MM.1S (cell line): ENCODE data around the gene DHRS1.

ENCODE experiments used
- DNase-seq: peaks from one replicate; pipeline ENCODE4 v3.0.0-alpha.2; 2015
- H2AFZ ChIP-seq: fragments of 300-600 bp; sonication (generic); 2 replicates; pipeline ENCODE4 v1.6.0; 2016; ENCODE audit warnings: antibody characterized with exemption, low read length
- H3F3A ChIP-seq: fragments of 300-600 bp; sonication (generic); 2 replicates; pipeline ENCODE4 v1.6.1; 2016; ENCODE audit warnings: mild to moderate bottlenecking, antibody characterized with exemption, low read length, moderate library complexity, mixed read lengths; ENCODE audit not compliant: insufficient read depth
- H3K27ac ChIP-seq: fragments of 300-600 bp; sonication (generic); 2 replicates; pipeline ENCODE4 v1.5.1; 2016; ENCODE audit warnings: mild to moderate bottlenecking, low read length
- H3K27me3 ChIP-seq: fragments of 300-600 bp; sonication (generic); replicated peaks from 2 replicates; pipeline ENCODE4 v1.6.0; 2016; ENCODE audit warnings: low read length; ENCODE audit not compliant: insufficient read depth
- H3K36me3 ChIP-seq: fragments of 300-600 bp; sonication (generic); replicated peaks from 2 replicates; pipeline ENCODE4 v1.6.1; 2016; ENCODE audit warnings: mild to moderate bottlenecking, low read length, mixed read lengths; ENCODE audit not compliant: insufficient read depth
- H3K4me1 ChIP-seq: fragments of 300-600 bp; sonication (generic); 2 replicates; pipeline ENCODE4 v1.6.1; 2016; ENCODE audit warnings: low read length, mixed read lengths
- H3K4me2 ChIP-seq: fragments of 300-600 bp; sonication (generic); 2 replicates; pipeline ENCODE4 v1.6.0; 2016; ENCODE audit warnings: low read depth, low read length
- H3K4me3 ChIP-seq: fragments of 300-600 bp; sonication (generic); 2 replicates; pipeline ENCODE4 v1.5.1; 2016; ENCODE audit warnings: low read length, mixed read lengths
- H3K79me2 ChIP-seq: fragments of 300-600 bp; sonication (generic); 2 replicates; pipeline ENCODE4 v1.6.1; 2016; ENCODE audit warnings: mixed run types, low read length, mixed read lengths
- H3K9ac ChIP-seq: fragments of 300-600 bp; sonication (generic); 2 replicates; pipeline ENCODE4 v1.6.1; 2016; ENCODE audit warnings: low read length, mixed read lengths
- H3K9me2 ChIP-seq: fragments of 300-600 bp; sonication (generic); replicated peaks from 2 replicates; pipeline ENCODE4 v1.6.1; 2016; ENCODE audit warnings: mild to moderate bottlenecking, low read length, mixed read lengths; ENCODE audit not compliant: insufficient read depth
- H3K9me3 ChIP-seq: fragments of 300-600 bp; sonication (generic); replicated peaks from 2 replicates; pipeline ENCODE4 v1.6.1; 2016; ENCODE audit warnings: mild to moderate bottlenecking, low read length, mixed read lengths; ENCODE audit not compliant: insufficient read depth
- H4K20me1 ChIP-seq: fragments of 300-600 bp; sonication (generic); 2 replicates; pipeline ENCODE4 v1.6.1; 2016; ENCODE audit warnings: mild to moderate bottlenecking, low read length, moderate library complexity, mixed read lengths; ENCODE audit not compliant: insufficient read depth
- CTCF ChIP-seq: fragments of 300-600 bp; sonication (generic); IDR thresholded peaks from 2 replicates; pipeline ENCODE4 v1.5.1; 2016; ENCODE audit warnings: antibody characterized with exemption, low read length, mixed read lengths
- EZH2 ChIP-seq: fragments of 300-600 bp; sonication (generic); optimal IDR thresholded peaks from 2 replicates; pipeline ENCODE3; 2017; ENCODE audit warnings: low read depth, mild to moderate bottlenecking, antibody characterized with exemption, low read length, mixed read lengths
- EZH2phosphoT487 ChIP-seq: fragments of 300-600 bp; sonication (generic); IDR thresholded peaks from 2 replicates; pipeline ENCODE4 v1.6.1; 2018; ENCODE audit warnings: antibody characterized with exemption, low read length

The DHRS1 gene

GRCh38 chr14:24269910-24270536 is 29.6 kb downstream of the DHRS1 start:
- H3F3A ChIP-seq = 0 out of 2 replicates have a peak, but pooled peaks cover 6% of the 10 kb centered on the region
- H4K20me1 ChIP-seq = no peaks in the 10 kb centered on the region
- H3K4me1 ChIP-seq = peaks cover 19% of the 10 kb centered on the region
- DNase-seq = no peak
- no peaks in the 10 kb centered on the region for H3K9me3 ChIP-seq
- no peak overlapping the region for H3K4me3 ChIP-seq
- H3K4me2 ChIP-seq = peak overlapping the region; percentile 92; the same call in 1 of the 2 replicates
- no peaks in the 10 kb centered on the region for H3K36me3 ChIP-seq
- TF ChIP-seq EZH2phosphoT487 (no peak), CTCF (no peak), EZH2 (no peak)
- no peak overlapping the region for H3K27ac ChIP-seq
- H3K79me2 ChIP-seq = 0 out of 2 replicates have a peak, but pooled peaks cover 5% of the 10 kb centered on the region
- H3K9me2 ChIP-seq = no peaks in the 10 kb centered on the region
- H3K9ac ChIP-seq = no peak overlapping the region
- H2AFZ ChIP-seq = no peak overlapping the region
- no peaks in the 10 kb centered on the region for H3K27me3 ChIP-seq

GRCh38 chr14:24269368-24269767 is 30.2 kb downstream of the DHRS1 start:
- H3K36me3 ChIP-seq = no peaks in the 10 kb centered on the region
- H3K9me3 ChIP-seq = no peaks in the 10 kb centered on the region
- no peak overlapping the region for H3K4me2 ChIP-seq
- TF ChIP-seq EZH2phosphoT487 = no peak
- no peak for TF ChIP-seq EZH2
- TF ChIP-seq CTCF = no peak
- peaks cover 19% of the 10 kb centered on the region for H3K4me1 ChIP-seq
- 0 out of 2 replicates have a peak, but pooled peaks cover 6% of the 10 kb centered on the region for H3F3A ChIP-seq
- 0 out of 2 replicates have a peak, but pooled peaks cover 5% of the 10 kb centered on the region for H3K79me2 ChIP-seq
- no peak overlapping the region for H3K9ac ChIP-seq
- H3K27me3 ChIP-seq = no peaks in the 10 kb centered on the region
- H3K27ac ChIP-seq = no peak overlapping the region
- H3K9me2 ChIP-seq = no peaks in the 10 kb centered on the region
- DNase-seq = no peak
- H3K4me3 ChIP-seq = no peak overlapping the region
- no peaks in the 10 kb centered on the region for H4K20me1 ChIP-seq
- H2AFZ ChIP-seq = no peak overlapping the region

- H3K79me2 ChIP-seq = 0 out of 2 replicates have a peak, but pooled peaks cover 5% of the 10 kb centered on the region
- H3K27ac ChIP-seq = no peak overlapping the region
- no peak overlapping the region for H3K4me3 ChIP-seq
- no peak overlapping the region for H2AFZ ChIP-seq
- TF ChIP-seq EZH2phosphoT487 (no peak), EZH2 (no peak), CTCF (no peak)
- H3K9me2 ChIP-seq = no peaks in the 10 kb centered on the region
- no peaks in the 10 kb centered on the region for H3K27me3 ChIP-seq
- no peak for DNase-seq
- no peaks in the 10 kb centered on the region for H4K20me1 ChIP-seq
- H3K36me3 ChIP-seq = no peaks in the 10 kb centered on the region
- no peaks in the 10 kb centered on the region for H3F3A ChIP-seq
- no peak overlapping the region for H3K9ac ChIP-seq
- H3K4me2 ChIP-seq = no peak overlapping the region
- no peaks in the 10 kb centered on the region for H3K9me3 ChIP-seq
- peaks cover 10% of the 10 kb centered on the region for H3K4me1 ChIP-seq
These were observed 31.4 kb downstream of the DHRS1 start for GRCh38 chr14:24268225-24268624.
